Measurements from ENCODE around the gene GTPBP3.
"Not testable (repeated sequence)": the region's sequence is repeated elsewhere in the genome, so short reads cannot be mapped to it uniquely, and the experiment has no call there.

GTPBP3 gene

GRCh38 chr19:17336872-17337674, at the start of gene GTPBP3:
TSS of gene GTPBP3 (plus strand) at chr19:17337553. CDS start at chr19:17337612, 59 bp downstream.
- in situ Hi-C loops (cut with HindIII; ENCODE audit: low pct_ligation_motif_present, low pct_unique_long_range_greater_than_20kb, low sequenced_read_pairs): no loop called here
- DNase-seq: peak; percentile 98

GRCh38 chr19:17289489-17289888, 47.9 kb upstream of the GTPBP3 start:
- no peak for DNase-seq
- in situ Hi-C loops (cut with HindIII; ENCODE audit: low pct_ligation_motif_present, low pct_unique_long_range_greater_than_20kb, low sequenced_read_pairs): no loop called here

GRCh38 chr19:17292301-17293074, 44.9 kb upstream of the GTPBP3 start:
- DNase-seq: peak; percentile 85
- in situ Hi-C loops (cut with HindIII; ENCODE audit: low pct_ligation_motif_present, low pct_unique_long_range_greater_than_20kb, low sequenced_read_pairs): no loop called here

- in situ Hi-C loops (cut with HindIII; ENCODE audit: low pct_ligation_motif_present, low pct_unique_long_range_greater_than_20kb, low sequenced_read_pairs): no loop called here
- DNase-seq: no peak
These were observed 43.7 kb upstream of the GTPBP3 start for GRCh38 chr19:17293605-17294004.

GRCh38 chr19:17294051-17294891, 43.1 kb upstream of the GTPBP3 start:
- DNase-seq: no peak
- in situ Hi-C loops (cut with HindIII; ENCODE audit: low pct_ligation_motif_present, low pct_unique_long_range_greater_than_20kb, low sequenced_read_pairs): no loop called here

- in situ Hi-C loops (cut with HindIII; ENCODE audit: low pct_ligation_motif_present, low pct_unique_long_range_greater_than_20kb, low sequenced_read_pairs); DNase-seq: not testable (repeated sequence)
These were observed 41.8 kb upstream of the GTPBP3 start for GRCh38 chr19:17295551-17295950.

GRCh38 chr19:17296273-17296672, 41.1 kb upstream of the GTPBP3 start:
- in situ Hi-C loops (cut with HindIII; ENCODE audit: low pct_ligation_motif_present, low pct_unique_long_range_greater_than_20kb, low sequenced_read_pairs): no loop called here
- peak; percentile 24 for DNase-seq

- in situ Hi-C loops (cut with HindIII; ENCODE audit: low pct_ligation_motif_present, low pct_unique_long_range_greater_than_20kb, low sequenced_read_pairs): no loop called here
- no peak for DNase-seq
These were observed 40.4 kb upstream of the GTPBP3 start for GRCh38 chr19:17296976-17297375.

GRCh38 chr19:17300992-17301619, 36.2 kb upstream of the GTPBP3 start:
- no peak for DNase-seq
- in situ Hi-C loops (cut with HindIII; ENCODE audit: low pct_ligation_motif_present, low pct_unique_long_range_greater_than_20kb, low sequenced_read_pairs): no loop called here

GRCh38 chr19:17302391-17303166, 34.8 kb upstream of the GTPBP3 start:
- no peak for DNase-seq
- in situ Hi-C loops (cut with HindIII; ENCODE audit: low pct_ligation_motif_present, low pct_unique_long_range_greater_than_20kb, low sequenced_read_pairs): no loop called here

- in situ Hi-C loops (cut with HindIII; ENCODE audit: low pct_ligation_motif_present, low pct_unique_long_range_greater_than_20kb, low sequenced_read_pairs): no loop called here
- peak; percentile 94 for DNase-seq
These were observed 34.0 kb upstream of the GTPBP3 start, which contains the start of gene ABHD8 for GRCh38 chr19:17303167-17303939. TSS of gene ABHD8 (minus strand) at chr19:17303425. CDS start at chr19:17301616, 1,809 bp downstream.

GRCh38 chr19:17303940-17304267, 33.4 kb upstream of the GTPBP3 start:
- DNase-seq: no peak
- in situ Hi-C loops (cut with HindIII; ENCODE audit: low pct_ligation_motif_present, low pct_unique_long_range_greater_than_20kb, low sequenced_read_pairs): no loop called here

GRCh38 chr19:17304386-17305215, 32.8 kb upstream of the GTPBP3 start:
- in situ Hi-C loops (cut with HindIII; ENCODE audit: low pct_ligation_motif_present, low pct_unique_long_range_greater_than_20kb, low sequenced_read_pairs): no loop called here

GRCh38 chr19:17305216-17305516, 32.2 kb upstream of the GTPBP3 start:
- DNase-seq: no peak
- in situ Hi-C loops (cut with HindIII; ENCODE audit: low pct_ligation_motif_present, low pct_unique_long_range_greater_than_20kb, low sequenced_read_pairs): no loop called here

More at GRCh38 chr19:17304386-17305215, 32.8 kb upstream of the GTPBP3 start:
- peak; percentile 22 for DNase-seq

- DNase-seq: peak; percentile 97
- in situ Hi-C loops (cut with HindIII; ENCODE audit: low pct_ligation_motif_present, low pct_unique_long_range_greater_than_20kb, low sequenced_read_pairs): no loop called here
These were observed 31.7 kb upstream of the GTPBP3 start, which contains the start of gene MRPL34 for GRCh38 chr19:17305517-17306284. TSS of gene MRPL34 (plus strand) at chr19:17305872. CDS start at chr19:17305893, 21 bp downstream.

- in situ Hi-C loops (cut with HindIII; ENCODE audit: low pct_ligation_motif_present, low pct_unique_long_range_greater_than_20kb, low sequenced_read_pairs): no loop called here
- no peak for DNase-seq
These were observed 31.1 kb upstream of the GTPBP3 start for GRCh38 chr19:17306285-17306714.

Measured in ACHN (cell line).